HepG2 (cell line): Measurements from ENCODE around the gene PLET1. TPM values are rescaled to one million over a fixed set of nuclear protein-coding genes. Genes with fewer than 3 reads are reported as not detected.
A peak's percentile ranks its signal among the peaks of the same experiment; 100 is the strongest.

Source experiments
- ATAC-seq: fragments of 200-7000 bp; cut with Tn5 transposase; 3 replicates; pipeline ENCODE4 v1.9.1; 2020; ENCODE audit warnings: mild to moderate bottlenecking, moderate library complexity
- BruUV-seq: library from RNA; stranded (reverse); fragments of 400-500 nt; replicated peaks from 2 replicates; lab custom pipeline; 2021; lab: Mats Ljungman, UMichigan
- CTCF ChIA-PET: fragments of 300-600 bp; formaldehyde crosslinking; extraction: SDS; loops from one replicate; lab custom pipeline; 2021; ENCODE audit warnings: low total read pairs, inconsistent platforms, low intra/inter-chr PET ratio; lab: Yijun Ruan, JAX
- POLR2A ChIA-PET: fragments of 350-600 bp; sonication (Branson Sonifier 250); formaldehyde crosslinking; loops from one replicate; lab custom pipeline; 2020; ENCODE audit warnings: antibody characterized with exemption, inconsistent platforms; lab: Yijun Ruan, JAX
- DNase-seq: peaks from one replicate; pipeline ENCODE4 v3.0.0-alpha.2; 2015; ENCODE audit warnings: low spot score
- FAIRE-seq: peaks from 3 replicates; lab custom pipeline; 2011; peaks lifted over from hg19 to GRCh38; lab: Jason Lieb, UNC
- H2AFZ ChIP-seq: one replicate; pipeline ENCODE4 v1.6.1; 2011; ENCODE audit warnings: low read length, inconsistent platforms
- H3K27ac ChIP-seq: fragments of 300-600 bp; 3 replicates; pipeline ENCODE4 v1.8.0; 2011; ENCODE audit warnings: mixed run types, mild to moderate bottlenecking, mixed read lengths, low read length, inconsistent platforms; ENCODE audit not compliant: insufficient read depth; ENCODE audit errors: extremely low read length
- H3K27me3 ChIP-seq, 2 experiments: fragments of 200-600 bp in 1 of 2; 2 replicates in 1 of 2; 3 replicates in 1 of 2; pipeline versions ENCODE4 v1.6.0 to v1.8.0; 2011; ENCODE audit warnings: low read length in 2 of 2, mild to moderate bottlenecking in 2 of 2, moderate library complexity in 2 of 2, inconsistent platforms in 1 of 2; ENCODE audit not compliant: insufficient read depth in 2 of 2, control insufficient read depth in 1 of 2
- H3K36me3 ChIP-seq, 2 experiments: fragments of 200-600 bp in 1 of 2; replicated peaks in 1 of 2; 2 replicates in 1 of 2; 3 replicates in 1 of 2; pipeline versions ENCODE4 v1.5.1 to v1.8.0; 2011; ENCODE audit warnings: low read length in 2 of 2, inconsistent platforms in 1 of 2; ENCODE audit not compliant: insufficient read depth in 2 of 2, control insufficient read depth in 1 of 2
- H3K4me1 ChIP-seq: 2 replicates; pipeline ENCODE4 v1.5.1; 2012; ENCODE audit warnings: low read length, inconsistent platforms; ENCODE audit not compliant: insufficient read depth
- H3K4me2 ChIP-seq: 2 replicates; pipeline ENCODE4 v1.6.0; 2011; ENCODE audit warnings: low read depth, low read length, inconsistent platforms
- H3K4me3 ChIP-seq, 3 experiments: fragments of 200-600 bp in 1 of 3; sonication (generic), shearing (Covaris generic) in 1 of 3; replicated peaks in 1 of 3; 2 replicates each; pipeline ENCODE4 v1.5.1; 2011 to 2016; ENCODE audit warnings: low read length in 3 of 3, inconsistent platforms in 2 of 3, low read depth in 2 of 3, mild to moderate bottlenecking in 2 of 3, control low read depth in 1 of 3, mixed read lengths in 1 of 3; ENCODE audit not compliant: insufficient read depth in 1 of 3
- H3K79me2 ChIP-seq: one replicate; pipeline ENCODE4 v1.6.1; 2011; ENCODE audit warnings: low read length, inconsistent platforms; ENCODE audit not compliant: insufficient read depth
- H3K9ac ChIP-seq: 2 replicates; pipeline ENCODE4 v1.6.0; 2011; ENCODE audit warnings: mild to moderate bottlenecking, low read depth, low read length, inconsistent platforms; ENCODE audit not compliant: insufficient read depth
- H3K9me3 ChIP-seq: 2 replicates; pipeline ENCODE4 v1.5.1; 2012; ENCODE audit warnings: mild to moderate bottlenecking, low read length
- H4K20me1 ChIP-seq: 2 replicates; pipeline ENCODE4 v1.6.0; 2011; ENCODE audit warnings: inconsistent platforms, mild to moderate bottlenecking, low read length, moderate library complexity; ENCODE audit not compliant: insufficient read depth
- AHR ChIP-seq: IDR thresholded peaks from 2 replicates; pipeline ENCODE4 v1.6.1; 2018; ENCODE audit warnings: missing genetic modification reagents, missing compliant biosample characterization
- FOXM1 ChIP-seq: sonication (generic); formaldehyde crosslinking; IDR thresholded peaks from 2 replicates; pipeline ENCODE4 v1.5.0; 2020; ENCODE audit warnings: missing genetic modification reagents
- KAT8 ChIP-seq: IDR thresholded peaks from 2 replicates; pipeline ENCODE4 v1.6.1; 2016; ENCODE audit warnings: missing genetic modification reagents, missing compliant biosample characterization
- NR0B2 ChIP-seq: sonication (generic); formaldehyde crosslinking; IDR thresholded peaks from 2 replicates; pipeline ENCODE4 v1.4.0; 2020; ENCODE audit warnings: mild to moderate bottlenecking, missing genetic modification reagents
- SP1 ChIP-seq, 2 experiments: fragments of 450-650 bp in 1 of 2; sonication (generic) in 1 of 2; formaldehyde crosslinking in 1 of 2; IDR thresholded peaks; 2 replicates each; pipeline versions ENCODE4 v1.4.0 to v1.6.1; 2016 to 2020; ENCODE audit warnings: missing genetic modification reagents in 1 of 2
- STAG1 ChIP-seq: sonication (generic); formaldehyde crosslinking; IDR thresholded peaks from 2 replicates; pipeline ENCODE4 v1.4.0; 2020; ENCODE audit warnings: missing genetic modification reagents
- TRAFD1 ChIP-seq: sonication (generic); formaldehyde crosslinking; IDR thresholded peaks from 2 replicates; pipeline ENCODE4 v1.5.1; 2020; ENCODE audit warnings: missing genetic modification reagents, mild to moderate bottlenecking, borderline replicate concordance
- ZBTB4 ChIP-seq: sonication (generic); formaldehyde crosslinking; IDR thresholded peaks from 2 replicates; pipeline ENCODE4 v1.4.0; 2020; ENCODE audit warnings: missing genetic modification reagents, mild to moderate bottlenecking, borderline replicate concordance
- ZFAT ChIP-seq: sonication (generic); formaldehyde crosslinking; conservative IDR thresholded peaks from 2 replicates; pipeline ENCODE4 v1.8.1; 2023; ENCODE audit warnings: missing genetic modification reagents, inconsistent platforms
- ZNF34 ChIP-seq: sonication (generic); formaldehyde crosslinking; IDR thresholded peaks from 2 replicates; pipeline ENCODE4 v1.4.0; 2020; ENCODE audit warnings: mild to moderate bottlenecking, missing genetic modification reagents, borderline replicate concordance
- ZNF343 ChIP-seq: sonication (generic); formaldehyde crosslinking; IDR thresholded peaks from 2 replicates; pipeline ENCODE4 v1.4.0; 2020; ENCODE audit warnings: mild to moderate bottlenecking, missing genetic modification reagents
- ZNF879 ChIP-seq: sonication (generic); formaldehyde crosslinking; IDR thresholded peaks from 2 replicates; pipeline ENCODE4 v1.8.1; 2023; ENCODE audit warnings: missing genetic modification reagents
- WGBS: methylation state at CpG from one replicate; pipeline ENCODE4 v1.1.6; 2017; ENCODE audit warnings: low lambda C conversion rate; 5-methylcytosine and 5-hydroxymethylcytosine counted together
- in situ Hi-C: cut with HindIII; loops from 2 replicates; pipeline ENCODE4 v1.10.0; 2017; ENCODE audit warnings: low pct_unique_long_range_greater_than_20kb; ENCODE audit not compliant: extremely low pct_ligation_motif_present
- intact Hi-C: fragments of 100-400 bp; cut with micrococcal nuclease; formaldehyde crosslinking; loops from one replicate; pipeline ENCODE4 v1.10.0; 2022; ENCODE audit not compliant: unreplicated experiment
- polyA plus RNA-seq, 8 experiments: library from polyadenylated mRNA; depleted of rRNA in 3 of 8; stranded (reverse) in 7 of 8; unstranded in 1 of 8; fragments of >200 nt; fragmentation: Illumina TruSeq in 4 of 8; extraction: Trizol in 4 of 8; gene quantifications; 2 replicates each; pipeline versions ENCODE4 v1.2.1 to v1.2.3, GENCODE V29; 2011 to 2016; ENCODE audit warnings: low read depth in 4 of 8, missing spikeins in 1 of 8, mixed read lengths in 1 of 8; ENCODE audit not compliant: insufficient read depth in 1 of 8
- total RNA-seq, 5 experiments: library from RNA; depleted of rRNA; stranded (reverse); fragments of >200 nt; fragmentation: Illumina TruSeq; extraction: Trizol; gene quantifications; 2 replicates each; pipeline ENCODE4 v1.2.3, GENCODE V29; 2016; ENCODE audit warnings: low read depth in 1 of 5

Gene PLET1
- total and polyA plus RNA-seq, 2 of the 13 experiments (the other 11 are each of a cell fraction or from before 2014, with no cell fraction given) = not detected

- TF ChIP-seq STAG1 (CRISPR knock-in tag) = no peak
- TF ChIP-seq TRAFD1 (CRISPR knock-in tag) = no peak
Observed at GRCh38 chr11:112226831-112227401, 33.7 kb downstream of the PLET1 start (continued).

GRCh38 chr11:112226062-112226830, 34.4 kb downstream of the PLET1 start, which contains the start of gene PTS:
Gene PTS (plus strand): TSS chr11:112226428. CDS start chr11:112226444, 16 bp downstream.
- FAIRE-seq = no peak
- peak within 1 kb of the TSS; percentile 87 for H3K9ac ChIP-seq
- ChIA-PET CTCF (interaction anchor here (1.4 kb wide), 1 partner anchor 55 kb away, joined by 4 read pairs; no protein-coding TSS in a partner anchor), POLR2A (interaction anchor here (1.0 kb wide), 1 partner anchor 42 kb away, joined by 3 read pairs; no protein-coding TSS in a partner anchor)
- H3K79me2 ChIP-seq = peaks cover 18% of the 10 kb centered on the region
- ATAC-seq = peak; percentile 96
- peak within 1 kb of the TSS; percentile 71 to 94 (median 89) for H3K4me3 ChIP-seq
- WGBS = 2% methylated on average over 6 of the region's 70 CpGs
- no TSS peak for BruUV-seq
- intact Hi-C loops (loop anchor here (10.0 kb wide), 1 partner anchor 569 kb away; no protein-coding TSS in a partner anchor), in situ Hi-C loops (loop anchor here (10.0 kb wide), 1 partner anchor 229 kb away; no protein-coding TSS in a partner anchor)
- peak within 1 kb of the TSS; percentile 94 for H3K27ac ChIP-seq
- H3K36me3 ChIP-seq = peaks cover 1 to 25% of the 10 kb centered on the region in 2 experiments; a peak in 3 of 5 replicates
- H3K27me3 ChIP-seq = no peaks in the 10 kb centered on the region; a peak in 1 of 5 replicates
- peak; percentile 79 for DNase-seq
- H3K4me2 ChIP-seq = peak within 1 kb of the TSS; percentile 89
- H3K4me1 ChIP-seq = peaks cover 74% of the 10 kb centered on the region
- no peaks in the 10 kb centered on the region for H3K9me3 ChIP-seq
- H2AFZ ChIP-seq = peak within 1 kb of the TSS; percentile 91
- H4K20me1 ChIP-seq = no peaks in the 10 kb centered on the region
- TF ChIP-seq ZNF34 (peak; percentile 85; the same call in 1 of the 2 replicates), ZBTB4 (CRISPR knock-in tag) (0 out of 2 replicates have a peak, but pooled peaks have one; percentile 70), ZFAT (CRISPR knock-in tag) (0 out of 2 replicates have a peak, but pooled peaks have one; percentile 11), ZNF879 (0 out of 2 replicates have a peak, but pooled peaks have one; percentile 44), FOXM1 (CRISPR knock-in tag) (no peak; the same call in 1 of the 2 replicates), AHR (CRISPR knock-in tag) (0 out of 2 replicates have a peak, but pooled peaks have one; percentile 68), ZNF343 (CRISPR knock-in tag) (peak; percentile 81; the same call in 1 of the 2 replicates), SP1 (IDR thresholded peaks at IDR 0.05) (no peak), SP1 (CRISPR knock-in tag; IDR thresholded peaks at IDR 0.05) (peak; percentile 73), KAT8 (peak; percentile 91), NR0B2 (CRISPR knock-in tag) (peak; percentile 61; the same call in 1 of the 2 replicates)
